ENCODE data around the gene KNDC1. TPM values are rescaled to one million over a fixed set of nuclear protein-coding genes. Genes with fewer than 3 reads are reported as not detected.

KNDC1 gene
- total and polyA plus RNA-seq, 2 of the 13 experiments (the other 11 are each of a cell fraction or from before 2014, with no cell fraction given): 0.69 TPM; not detected in 1

GRCh38 chr10:133209641-133210040, 49.6 kb downstream of the KNDC1 start (continued):
- TF ChIP-seq DMTF1 (CRISPR knock-in tag; IDR thresholded peaks at IDR 0.05) (no peak), ZNF563 (CRISPR knock-in tag; IDR thresholded peaks at IDR 0.05) (no peak), ZNF558 (CRISPR knock-in tag; IDR thresholded peaks at IDR 0.05; ENCODE audit: borderline replicate concordance) (no peak), ASH2L (IDR thresholded peaks at IDR 0.05; ENCODE audit: insufficient read length, low read depth, low read length) (no peak)

GRCh38 chr10:133210398-133211140, 50.5 kb downstream of the KNDC1 start:
- Histone ChIP-seq H3K4me3 (replicated peaks in 1 of 3; ENCODE audit: insufficient read depth in 1 of 3, low read depth in 2 of 3, low read length in 3 of 3) (no peak overlapping the region), H3K79me2 (ENCODE audit: insufficient read depth, low read length) (no peaks in the 10 kb centered on the region), H3K4me2 (ENCODE audit: low read depth, low read length) (no peak overlapping the region), H3K9me3 (ENCODE audit: low read length) (no peaks in the 10 kb centered on the region), H3K27ac (ENCODE audit: extremely low read length, insufficient read depth, low read length) (no peak overlapping the region), H3K9ac (ENCODE audit: insufficient read depth, low read depth, low read length) (no peak overlapping the region), H3K27me3 (ENCODE audit: control insufficient read depth in 1 of 2, insufficient read depth in 2 of 2, low read length in 2 of 2) (peaks cover 11 to 61% of the 10 kb centered on the region in 2 experiments; a peak in 4 of 5 replicates), H3K4me1 (ENCODE audit: insufficient read depth, low read length) (no peaks in the 10 kb centered on the region), H2AFZ (ENCODE audit: low read length) (no peak overlapping the region), H4K20me1 (ENCODE audit: insufficient read depth, low read length) (peaks cover 5% of the 10 kb centered on the region; the same call in 1 of the 2 replicates), H3K36me3 (replicated peaks in 1 of 2; ENCODE audit: control insufficient read depth in 1 of 2, insufficient read depth in 2 of 2, low read length in 2 of 2) (no peaks in the 10 kb centered on the region)
- intact Hi-C loops (cut with micrococcal nuclease; ENCODE audit: unreplicated experiment) (no loop called here), in situ Hi-C loops (cut with HindIII; ENCODE audit: extremely low pct_ligation_motif_present, low pct_unique_long_range_greater_than_20kb) (no loop called here)
- BruUV-seq (replicated peaks): no TSS peak
- DNase-seq (ENCODE audit: low spot score) (no peak), ATAC-seq (no peak), FAIRE-seq (no peak)
- WGBS (ENCODE audit: low lambda C conversion rate): 32% methylated on average over 23 of the region's 27 CpGs
- POLR2A ChIA-PET: no interaction called here
- CTCF ChIA-PET (ENCODE audit: low intra/inter-chr PET ratio, low total read pairs): no interaction called here
- TF ChIP-seq NFRKB (IDR thresholded peaks at IDR 0.05) (no peak), KDM5A (IDR thresholded peaks at IDR 0.05; ENCODE audit: borderline replicate concordance, low read length) (no peak), ZNF34 (CRISPR knock-in tag; IDR thresholded peaks at IDR 0.05; ENCODE audit: borderline replicate concordance) (no peak), SMAD9 (CRISPR knock-in tag; IDR thresholded peaks at IDR 0.05) (no peak), CEBPG (CRISPR knock-in tag; IDR thresholded peaks at IDR 0.05) (no peak), NFAT5 (CRISPR knock-in tag; IDR thresholded peaks at IDR 0.05) (no peak), PHF5A (CRISPR knock-in tag; IDR thresholded peaks at IDR 0.05; ENCODE audit: low read depth, unreplicated experiment) (no peak), ZNF225 (CRISPR knock-in tag; IDR thresholded peaks at IDR 0.05) (no peak)
- TF ChIP-seq, protein P1, sequence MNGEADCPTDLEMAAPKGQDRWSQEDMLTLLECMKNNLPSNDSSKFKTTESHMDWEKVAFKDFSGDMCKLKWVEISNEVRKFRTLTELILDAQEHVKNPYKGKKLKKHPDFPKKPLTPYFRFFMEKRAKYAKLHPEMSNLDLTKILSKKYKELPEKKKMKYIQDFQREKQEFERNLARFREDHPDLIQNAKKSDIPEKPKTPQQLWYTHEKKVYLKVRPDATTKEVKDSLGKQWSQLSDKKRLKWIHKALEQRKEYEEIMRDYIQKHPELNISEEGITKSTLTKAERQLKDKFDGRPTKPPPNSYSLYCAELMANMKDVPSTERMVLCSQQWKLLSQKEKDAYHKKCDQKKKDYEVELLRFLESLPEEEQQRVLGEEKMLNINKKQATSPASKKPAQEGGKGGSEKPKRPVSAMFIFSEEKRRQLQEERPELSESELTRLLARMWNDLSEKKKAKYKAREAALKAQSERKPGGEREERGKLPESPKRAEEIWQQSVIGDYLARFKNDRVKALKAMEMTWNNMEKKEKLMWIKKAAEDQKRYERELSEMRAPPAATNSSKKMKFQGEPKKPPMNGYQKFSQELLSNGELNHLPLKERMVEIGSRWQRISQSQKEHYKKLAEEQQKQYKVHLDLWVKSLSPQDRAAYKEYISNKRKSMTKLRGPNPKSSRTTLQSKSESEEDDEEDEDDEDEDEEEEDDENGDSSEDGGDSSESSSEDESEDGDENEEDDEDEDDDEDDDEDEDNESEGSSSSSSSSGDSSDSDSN (CRISPR knock-in tag; IDR thresholded peaks at IDR 0.05): no peak

All from HepG2 (cell line).